NT2/D1 (cell line): Measurements from ENCODE around the gene LTB4R2.

Experiments
- DNase-seq: peaks from one replicate; pipeline ENCODE4 v3.0.0-alpha.2; 2011; ENCODE audit warnings: low read depth, low spot score
- H3K27me3 ChIP-seq: 2 replicates; pipeline ENCODE4 v1.6.0; 2011; ENCODE audit warnings: mild to moderate bottlenecking; ENCODE audit not compliant: insufficient read length, insufficient read depth
- H3K36me3 ChIP-seq: 2 replicates; pipeline ENCODE4 v1.6.1; 2011; ENCODE audit warnings: mild to moderate bottlenecking, low read length, mixed read lengths; ENCODE audit not compliant: insufficient read depth, insufficient read length
- H3K4me1 ChIP-seq: 2 replicates; pipeline ENCODE4 v1.5.1; 2011; ENCODE audit not compliant: insufficient read depth, insufficient read length
- H3K4me3 ChIP-seq: 2 replicates; pipeline ENCODE4 v1.5.1; 2011; ENCODE audit warnings: low read depth; ENCODE audit not compliant: insufficient read length
- H3K9ac ChIP-seq: 2 replicates; pipeline ENCODE4 v1.6.0; 2011; ENCODE audit warnings: low read depth; ENCODE audit not compliant: insufficient read length
- H3K9me3 ChIP-seq: 2 replicates; pipeline ENCODE4 v1.5.1; 2011; ENCODE audit warnings: mild to moderate bottlenecking, low read length; ENCODE audit not compliant: insufficient read depth
- SUZ12 ChIP-seq: IDR thresholded peaks from 2 replicates; pipeline ENCODE4 v1.6.1; 2011; ENCODE audit not compliant: insufficient read length, insufficient read depth; ENCODE audit errors: extremely low read depth
- YY1 ChIP-seq: IDR thresholded peaks from 2 replicates; pipeline ENCODE4 v1.6.1; 2011; ENCODE audit not compliant: insufficient read length, insufficient read depth
- ZNF274 ChIP-seq: IDR thresholded peaks from 2 replicates; pipeline ENCODE4 v1.6.1; 2011; ENCODE audit warnings: mild to moderate bottlenecking, low read depth, low read length

Gene LTB4R2

DNA sequence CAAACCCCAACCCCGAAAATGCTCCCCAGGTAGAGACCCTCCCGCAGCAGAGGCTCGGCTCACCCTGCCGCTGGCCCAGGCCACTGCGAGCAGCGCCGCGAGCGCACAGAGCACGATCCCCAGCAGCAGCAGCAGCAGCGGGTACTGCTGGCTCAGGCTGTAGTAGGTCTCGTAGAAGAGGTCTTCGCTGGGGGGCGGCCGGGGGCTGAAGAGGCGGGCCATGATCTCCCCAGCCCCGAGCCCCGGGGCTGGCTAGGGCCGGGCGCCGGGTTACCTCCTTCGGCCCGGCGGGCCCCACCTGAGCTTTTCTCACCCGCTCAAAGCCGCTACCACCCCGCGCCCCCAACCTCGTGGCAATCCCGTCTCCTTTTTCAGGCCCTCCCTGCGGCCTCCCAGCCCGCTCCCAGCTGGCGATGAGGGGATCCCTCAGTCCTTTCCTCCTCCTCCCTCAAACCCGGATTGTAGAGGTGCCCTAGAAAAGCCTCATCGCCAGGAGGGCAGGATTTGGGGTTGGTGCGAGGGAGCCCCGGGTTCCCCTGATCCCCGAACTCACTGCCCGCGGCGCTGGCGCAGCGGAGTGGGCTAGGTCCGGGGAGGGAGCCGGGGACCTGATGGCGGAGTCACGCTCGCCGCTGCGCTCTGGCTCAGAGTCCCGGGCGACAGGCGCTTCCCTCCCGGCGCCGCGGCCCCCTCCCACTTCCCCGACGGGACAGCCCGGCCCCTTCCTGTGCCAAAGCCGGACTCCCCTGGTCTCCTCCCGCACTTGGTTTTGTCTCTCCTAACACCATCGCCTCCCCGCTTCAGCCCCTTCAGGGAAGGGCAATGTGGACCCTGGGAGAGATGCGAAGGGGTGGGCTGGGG lies 24.7 kb downstream of the LTB4R2 start, which contains the start of gene ADCY4:
TSS of gene ADCY4 (minus strand) at position 641 of the 861 bp plus-strand sequence. CDS start at position 222, 419 bp downstream.
- Histone ChIP-seq H3K36me3 (no peaks in the 10 kb centered on the region), H3K9ac (peak within 1 kb of the TSS; percentile 82), H3K9me3 (no peaks in the 10 kb centered on the region), H3K4me1 (no peaks in the 10 kb centered on the region), H3K4me3 (peak within 1 kb of the TSS; percentile 48), H3K27me3 (peaks cover 61% of the 10 kb centered on the region)
- no peak for TF ChIP-seq YY1
- no peak for TF ChIP-seq ZNF274
- no peak for TF ChIP-seq SUZ12
- DNase-seq = no peak

DNA sequence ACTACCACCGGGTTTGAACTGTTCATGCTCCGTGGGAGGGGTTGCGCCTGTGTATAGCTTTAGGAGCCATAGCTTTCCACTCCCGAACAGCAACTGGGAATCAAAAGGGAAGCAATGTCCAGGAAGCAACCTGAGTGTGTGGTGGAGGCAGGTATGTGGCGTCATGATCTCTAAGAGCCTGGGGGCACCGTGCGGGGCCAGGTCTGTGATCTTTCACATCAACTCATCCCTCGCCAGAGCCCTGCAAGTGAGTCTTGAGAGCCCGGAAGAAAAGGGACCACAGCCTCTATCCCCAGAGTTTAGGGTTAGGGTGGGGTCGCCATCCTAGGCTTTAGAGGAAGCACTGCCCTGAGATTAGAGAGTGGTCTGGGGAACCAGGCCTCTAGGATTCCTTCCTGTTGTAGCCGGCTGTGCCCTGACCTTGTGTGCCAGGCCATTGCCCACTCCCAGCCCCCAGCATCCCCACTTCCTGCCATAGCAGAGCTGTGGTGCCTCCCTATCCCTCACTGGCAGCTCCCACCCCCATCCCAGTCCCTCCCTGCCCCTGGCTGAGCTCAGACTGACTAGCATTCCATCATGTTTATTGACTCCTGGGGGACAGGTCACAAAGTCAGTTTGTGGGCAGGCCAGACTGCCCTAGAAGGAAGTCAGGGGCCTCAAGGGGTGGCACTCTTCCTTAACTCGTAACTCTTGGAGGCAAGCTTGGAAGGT lies 25.7 kb downstream of the LTB4R2 start:
- Histone ChIP-seq H3K36me3 (no peaks in the 10 kb centered on the region), H3K9me3 (no peaks in the 10 kb centered on the region), H3K4me3 (no peak overlapping the region), H3K4me1 (no peaks in the 10 kb centered on the region), H3K27me3 (peaks cover 53% of the 10 kb centered on the region), H3K9ac (no peak overlapping the region)
- TF ChIP-seq YY1 = no peak
- TF ChIP-seq SUZ12 = no peak
- no peak for TF ChIP-seq ZNF274
- DNase-seq = no peak

DNA sequence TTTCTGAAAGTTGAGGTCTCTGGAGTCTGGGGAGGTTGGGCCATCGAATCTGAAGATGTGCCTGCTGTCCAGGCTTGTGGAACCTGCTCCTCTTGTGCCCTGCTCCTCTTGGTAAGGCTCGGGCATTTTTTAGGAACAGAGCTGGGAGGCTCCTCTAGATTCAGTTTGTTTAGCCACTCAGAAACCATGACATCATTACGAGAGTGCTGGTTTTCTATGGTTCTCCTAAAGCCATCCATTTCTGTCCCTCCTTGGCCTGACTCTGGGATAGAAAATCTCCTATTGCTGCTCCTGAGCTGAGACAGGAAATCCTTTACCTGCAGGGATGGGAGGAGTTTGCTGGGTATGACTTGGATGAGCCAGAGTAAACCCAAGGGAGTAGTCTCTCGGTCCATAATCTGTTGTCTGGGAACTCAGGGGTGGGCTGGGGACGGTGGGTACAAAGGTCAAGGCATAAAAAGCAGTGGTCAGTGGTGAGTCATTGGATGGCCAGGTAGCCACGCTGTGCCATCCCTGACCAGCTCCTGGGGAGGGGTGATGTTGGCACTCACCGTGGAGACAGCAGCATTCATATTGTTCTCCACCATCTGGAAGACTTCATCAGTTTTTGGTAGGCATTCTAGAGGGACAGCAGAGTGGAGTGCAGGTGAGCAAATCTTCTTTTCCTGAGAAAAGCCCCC lies 27.3 kb downstream of the LTB4R2 start:
- TF ChIP-seq ZNF274 (no peak), YY1 (no peak), SUZ12 (no peak)
- no peaks in the 10 kb centered on the region for H3K36me3 ChIP-seq
- no peak overlapping the region for H3K9ac ChIP-seq
- H3K4me3 ChIP-seq = no peak overlapping the region
- H3K9me3 ChIP-seq = no peaks in the 10 kb centered on the region
- no peaks in the 10 kb centered on the region for H3K4me1 ChIP-seq
- no peak for DNase-seq
- peaks cover 39% of the 10 kb centered on the region for H3K27me3 ChIP-seq

DNA sequence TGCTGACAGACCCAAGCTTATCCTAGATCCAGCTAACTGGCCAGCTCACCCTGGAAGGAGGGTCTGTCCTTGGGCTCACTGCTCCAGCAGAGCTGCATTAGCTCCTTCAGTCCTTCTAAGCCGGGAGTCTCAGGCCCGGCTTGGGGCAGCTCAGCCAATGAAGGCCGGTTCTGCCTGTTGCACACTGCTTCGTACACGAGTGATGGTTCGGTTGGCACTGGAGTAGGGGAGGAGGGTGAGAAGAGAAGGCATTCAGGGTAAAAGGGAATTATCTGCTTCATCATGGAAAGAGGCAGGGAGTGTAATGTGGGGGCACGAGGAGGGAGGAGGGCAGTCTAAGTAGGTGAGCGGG lies 27.9 kb downstream of the LTB4R2 start:
- DNase-seq = no peak
- peaks cover 34% of the 10 kb centered on the region for H3K27me3 ChIP-seq
- H3K36me3 ChIP-seq = no peaks in the 10 kb centered on the region
- TF ChIP-seq YY1 (no peak), SUZ12 (no peak), ZNF274 (no peak)
- no peak overlapping the region for H3K9ac ChIP-seq
- no peaks in the 10 kb centered on the region for H3K4me1 ChIP-seq
- H3K9me3 ChIP-seq = no peaks in the 10 kb centered on the region
- H3K4me3 ChIP-seq = no peak overlapping the region

DNA sequence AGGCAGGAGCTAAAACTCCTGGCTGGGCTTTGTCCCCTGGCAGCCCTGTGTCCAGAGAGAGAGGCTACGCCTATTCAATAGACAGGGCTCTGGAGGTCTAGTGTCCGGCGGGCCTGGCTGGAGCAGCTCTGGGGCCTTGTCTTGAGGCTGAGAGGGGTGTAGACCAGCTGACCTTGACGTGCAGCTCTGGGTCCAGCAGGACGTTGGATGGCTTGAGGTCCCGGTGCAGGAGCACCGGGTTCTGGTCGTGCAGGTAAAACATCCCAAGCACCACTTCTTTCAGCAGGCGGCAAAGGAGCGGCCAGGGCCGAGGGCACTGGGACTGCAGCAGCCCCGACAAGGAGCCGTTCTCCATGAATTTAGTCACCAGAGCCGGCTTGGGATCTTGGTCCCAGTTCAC lies 28.9 kb downstream of the LTB4R2 start:
- no peak overlapping the region for H3K4me3 ChIP-seq
- H3K27me3 ChIP-seq = peaks cover 25% of the 10 kb centered on the region

DNA sequence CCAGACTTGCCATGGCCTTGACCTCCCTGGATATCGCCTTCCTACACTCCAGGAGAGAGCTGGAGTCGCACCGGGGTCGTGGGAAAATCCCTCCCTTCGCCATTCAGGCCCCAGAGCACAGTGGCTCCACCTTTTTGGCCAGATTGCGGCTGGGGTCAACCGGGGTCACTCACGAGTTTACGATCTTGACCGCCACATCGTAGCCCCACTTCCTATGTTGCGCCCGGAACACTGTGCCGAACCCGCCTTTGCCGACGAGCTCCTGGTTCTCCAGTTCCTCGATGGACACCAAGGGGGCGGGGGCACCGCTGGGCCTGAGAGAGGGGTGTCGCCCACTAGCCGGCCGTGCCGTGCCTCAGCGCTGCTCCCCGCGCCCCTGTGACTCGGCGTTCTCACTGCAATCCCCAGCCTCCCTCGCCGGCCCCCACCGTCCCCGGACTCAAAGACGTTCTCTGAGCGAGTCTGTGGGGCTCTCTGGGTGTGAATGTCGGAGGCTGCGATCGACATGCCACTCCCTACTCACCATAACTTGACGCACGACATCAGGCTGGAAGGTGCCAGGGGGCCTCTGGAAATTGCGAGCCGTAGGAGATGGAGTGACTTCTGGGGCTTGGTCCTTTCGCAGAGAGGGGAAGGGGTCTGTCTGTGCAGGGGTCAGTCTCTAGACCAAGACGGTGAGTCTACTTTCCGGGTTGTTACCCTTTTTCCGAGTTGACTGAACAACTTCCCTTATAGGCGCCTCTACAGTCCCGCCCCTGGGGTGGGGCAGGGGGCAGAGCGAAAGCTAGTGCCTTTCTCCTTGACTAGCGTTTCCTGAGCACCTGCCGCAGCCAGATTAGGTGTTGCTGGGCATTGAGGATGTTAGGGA lies 29.6 kb downstream of the LTB4R2 start, which contains the start of gene RIPK3:
TSS of gene RIPK3 (minus strand) at position 708 of the 868 bp plus-strand sequence. CDS start at position 543, 165 bp downstream.
- no peak for DNase-seq

More for the DNA sequence above, 28.9 kb downstream of the LTB4R2 start:
- Histone ChIP-seq H3K9me3 (no peaks in the 10 kb centered on the region), H3K4me1 (no peaks in the 10 kb centered on the region), H3K9ac (no peak overlapping the region), H3K36me3 (no peaks in the 10 kb centered on the region)
- no peak for DNase-seq
- TF ChIP-seq SUZ12 (no peak), YY1 (no peak), ZNF274 (no peak)

More for the DNA sequence above, 29.6 kb downstream of the LTB4R2 start, which contains the start of gene RIPK3:
- Histone ChIP-seq H3K9me3 (no peaks in the 10 kb centered on the region), H3K4me1 (no peaks in the 10 kb centered on the region), H3K9ac (no peak within 1 kb of the TSS), H3K4me3 (no peak within 1 kb of the TSS), H3K27me3 (peaks cover 18% of the 10 kb centered on the region), H3K36me3 (no peaks in the 10 kb centered on the region)
- TF ChIP-seq YY1 (no peak), SUZ12 (no peak), ZNF274 (no peak)
